Loucy (cell line): Measurements from ENCODE around the gene THEM5.

Experiments used
- CTCF ChIP-seq: fragments of 200-600 bp; sonication (generic); conservative IDR thresholded peaks from 2 replicates; pipeline ENCODE4 v1.5.1; 2014; ENCODE audit warnings: mild to moderate bottlenecking, antibody characterized with exemption, low read length
- EZH2phosphoT487 ChIP-seq: fragments of 200-600 bp; IDR thresholded peaks from 2 replicates; pipeline ENCODE4 v1.6.1; 2018; ENCODE audit warnings: antibody characterized with exemption, mild to moderate bottlenecking, moderate library complexity, borderline replicate concordance

- no peak for TF ChIP-seq CTCF
- TF ChIP-seq EZH2phosphoT487 = no peak
Observed at GRCh38 chr1:151858030-151858746, 4.7 kb upstream of the THEM5 start.
